ENCODE data around the gene NCKAP5.

NCKAP5 gene

GRCh38 chr2:133424876-133425275 is 143.4 kb downstream of the NCKAP5 start:
- no peak for DNase-seq (ENCODE audit: low read depth in 2 of 2)

- DNase-seq (ENCODE audit: low read depth in 2 of 2), result peak; percentile 41 to 47
Measured at GRCh38 chr2:133422931-133423351, 145.3 kb downstream of the NCKAP5 start.

- no peak for DNase-seq (ENCODE audit: low read depth in 2 of 2)
Measured at GRCh38 chr2:133421516-133422324, 146.5 kb downstream of the NCKAP5 start.

- DNase-seq (ENCODE audit: low read depth in 2 of 2), result no peak
Measured at GRCh38 chr2:133420788-133421187, 147.5 kb downstream of the NCKAP5 start.

- DNase-seq (ENCODE audit: low read depth in 2 of 2), result no peak
Measured at GRCh38 chr2:133418671-133419070, 149.6 kb downstream of the NCKAP5 start.

- DNase-seq (ENCODE audit: low read depth in 2 of 2), result no peak
Measured at GRCh38 chr2:133418021-133418420, 150.2 kb downstream of the NCKAP5 start.

GRCh38 chr2:133417415-133417814 is 150.8 kb downstream of the NCKAP5 start:
- DNase-seq (ENCODE audit: low read depth in 2 of 2), result no peak

GRCh38 chr2:133416736-133417135 is 151.5 kb downstream of the NCKAP5 start:
- no peak for DNase-seq (ENCODE audit: low read depth in 2 of 2)

GRCh38 chr2:133416146-133416545 is 152.1 kb downstream of the NCKAP5 start:
- no peak for DNase-seq (ENCODE audit: low read depth in 2 of 2)

GRCh38 chr2:133415210-133415876 is 152.9 kb downstream of the NCKAP5 start:
- DNase-seq (ENCODE audit: low read depth in 2 of 2), result no peak

GRCh38 chr2:133414486-133415209 is 153.6 kb downstream of the NCKAP5 start:
- peak in 1 of 2 experiments; percentile 33 for DNase-seq (ENCODE audit: low read depth in 2 of 2)

GRCh38 chr2:133413863-133414262 is 154.4 kb downstream of the NCKAP5 start:
- no peak for DNase-seq (ENCODE audit: low read depth in 2 of 2)

- DNase-seq (ENCODE audit: low read depth in 2 of 2), result no peak
Measured at GRCh38 chr2:133412694-133413093, 155.6 kb downstream of the NCKAP5 start.

GRCh38 chr2:133411857-133412256 is 156.4 kb downstream of the NCKAP5 start:
- DNase-seq (ENCODE audit: low read depth in 2 of 2), result no peak

- no peak for DNase-seq (ENCODE audit: low read depth in 2 of 2)
Measured at GRCh38 chr2:133411101-133411500, 157.2 kb downstream of the NCKAP5 start.

- no peak for DNase-seq (ENCODE audit: low read depth in 2 of 2)
Measured at GRCh38 chr2:133409581-133410285, 158.5 kb downstream of the NCKAP5 start.

- DNase-seq (ENCODE audit: low read depth in 2 of 2), result no peak
Measured at GRCh38 chr2:133408671-133409070, 159.6 kb downstream of the NCKAP5 start.

- DNase-seq (ENCODE audit: low read depth in 2 of 2), result no peak
Measured at GRCh38 chr2:133407341-133407740, 160.9 kb downstream of the NCKAP5 start.

GRCh38 chr2:133405252-133405651 is 163.0 kb downstream of the NCKAP5 start:
- no peak for DNase-seq (ENCODE audit: low read depth in 2 of 2)

GRCh38 chr2:133400411-133400810 is 167.9 kb downstream of the NCKAP5 start:
- no peak for DNase-seq (ENCODE audit: low read depth in 2 of 2)

GRCh38 chr2:133393895-133394294 is 174.4 kb downstream of the NCKAP5 start:
- no peak for DNase-seq (ENCODE audit: low read depth in 2 of 2)

GRCh38 chr2:133390156-133390555 is 178.1 kb downstream of the NCKAP5 start:
- peak in 1 of 2 experiments; percentile 8 for DNase-seq (ENCODE audit: low read depth in 2 of 2)

Data from fibroblast of skin of left biceps (primary cell).